Left renal pelvis (tissue), 4 donors: Measurements from ENCODE around the gene TARP.

Experiments used
- DNase-seq, 4 donors: peaks; one replicate each; pipeline ENCODE4 v3.0.0-alpha.2; 2013; ENCODE audit warnings: low read depth in 4 of 4, low spot score in 3 of 4

TARP gene

GRCh38 chr7:38273286-38273995 is at the start of gene TARP:
TSS of gene TARP (minus strand) at chr7:38273636.
- DNase-seq: no peak

- no peak for DNase-seq
Measured at GRCh38 chr7:38323156-38323555, 49.7 kb upstream of the TARP start.

GRCh38 chr7:38322461-38322860 is 49.0 kb upstream of the TARP start:
- DNase-seq: no peak

GRCh38 chr7:38321967-38322366 is 48.5 kb upstream of the TARP start:
- no peak for DNase-seq

- no peak for DNase-seq
Measured at GRCh38 chr7:38321515-38321944, 48.1 kb upstream of the TARP start.

GRCh38 chr7:38321050-38321449 is 47.6 kb upstream of the TARP start:
- DNase-seq: no peak

- no peak for DNase-seq
Measured at GRCh38 chr7:38319873-38320272, 46.4 kb upstream of the TARP start.

GRCh38 chr7:38318803-38319416 is 45.5 kb upstream of the TARP start:
- no peak for DNase-seq

GRCh38 chr7:38318241-38318640 is 44.8 kb upstream of the TARP start:
- no peak for DNase-seq

- DNase-seq: no peak
Measured at GRCh38 chr7:38317515-38317914, 44.1 kb upstream of the TARP start.

- DNase-seq: no peak
Measured at GRCh38 chr7:38316733-38317360, 43.4 kb upstream of the TARP start.

- no peak for DNase-seq
Measured at GRCh38 chr7:38315410-38315809, 42.0 kb upstream of the TARP start.

GRCh38 chr7:38312821-38313220 is 39.4 kb upstream of the TARP start:
- DNase-seq: no peak

GRCh38 chr7:38311329-38311937 is 38.0 kb upstream of the TARP start:
- DNase-seq: no peak

GRCh38 chr7:38310591-38311101 is 37.2 kb upstream of the TARP start:
- DNase-seq: no peak

GRCh38 chr7:38309555-38309954 is 36.1 kb upstream of the TARP start:
- DNase-seq: no peak

- no peak for DNase-seq
Measured at GRCh38 chr7:38308140-38308539, 34.7 kb upstream of the TARP start.

- DNase-seq: no peak
Measured at GRCh38 chr7:38307640-38308039, 34.2 kb upstream of the TARP start.

GRCh38 chr7:38306914-38307313 is 33.5 kb upstream of the TARP start:
- DNase-seq: no peak

GRCh38 chr7:38306171-38306570 is 32.7 kb upstream of the TARP start:
- no peak for DNase-seq

- no peak for DNase-seq
Measured at GRCh38 chr7:38303866-38304265, 30.4 kb upstream of the TARP start.
